GM21529 (cell line): ENCODE data around the gene GALNT9.
"Not testable (repeated sequence)": the region's sequence is repeated elsewhere in the genome, so short reads cannot be mapped to it uniquely, and the experiment has no call there.

Source experiments
- ATAC-seq: cut with Tn5 transposase; IDR thresholded peaks from one replicate; pipeline ENCODE4 v1.9.1; 2021; ENCODE audit not compliant: unreplicated experiment

The GALNT9 gene

DNA sequence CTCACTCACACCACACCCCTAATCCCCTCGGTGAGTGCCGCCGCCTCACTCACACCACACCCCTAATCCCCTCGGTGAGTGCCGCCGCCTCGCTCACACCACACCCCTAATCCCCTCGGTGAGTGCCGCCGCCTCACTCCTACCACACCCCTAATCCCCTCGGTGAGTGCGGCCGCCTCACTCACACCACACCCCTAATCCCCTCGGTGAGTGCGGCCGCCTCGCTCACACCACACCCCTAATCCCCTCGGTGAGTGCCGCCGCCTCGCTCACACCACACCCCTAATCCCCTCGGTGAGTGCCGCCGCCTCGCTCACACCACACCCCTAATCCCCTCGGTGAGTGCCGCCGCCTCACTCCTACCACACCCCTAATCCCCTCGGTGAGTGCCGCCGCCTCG is 179.9 kb downstream of the GALNT9 start:
- ATAC-seq, result not testable (repeated sequence)

GRCh38 chr12:132148368-132149045 is 180.9 kb downstream of the GALNT9 start:
- ATAC-seq, result no peak

DNA sequence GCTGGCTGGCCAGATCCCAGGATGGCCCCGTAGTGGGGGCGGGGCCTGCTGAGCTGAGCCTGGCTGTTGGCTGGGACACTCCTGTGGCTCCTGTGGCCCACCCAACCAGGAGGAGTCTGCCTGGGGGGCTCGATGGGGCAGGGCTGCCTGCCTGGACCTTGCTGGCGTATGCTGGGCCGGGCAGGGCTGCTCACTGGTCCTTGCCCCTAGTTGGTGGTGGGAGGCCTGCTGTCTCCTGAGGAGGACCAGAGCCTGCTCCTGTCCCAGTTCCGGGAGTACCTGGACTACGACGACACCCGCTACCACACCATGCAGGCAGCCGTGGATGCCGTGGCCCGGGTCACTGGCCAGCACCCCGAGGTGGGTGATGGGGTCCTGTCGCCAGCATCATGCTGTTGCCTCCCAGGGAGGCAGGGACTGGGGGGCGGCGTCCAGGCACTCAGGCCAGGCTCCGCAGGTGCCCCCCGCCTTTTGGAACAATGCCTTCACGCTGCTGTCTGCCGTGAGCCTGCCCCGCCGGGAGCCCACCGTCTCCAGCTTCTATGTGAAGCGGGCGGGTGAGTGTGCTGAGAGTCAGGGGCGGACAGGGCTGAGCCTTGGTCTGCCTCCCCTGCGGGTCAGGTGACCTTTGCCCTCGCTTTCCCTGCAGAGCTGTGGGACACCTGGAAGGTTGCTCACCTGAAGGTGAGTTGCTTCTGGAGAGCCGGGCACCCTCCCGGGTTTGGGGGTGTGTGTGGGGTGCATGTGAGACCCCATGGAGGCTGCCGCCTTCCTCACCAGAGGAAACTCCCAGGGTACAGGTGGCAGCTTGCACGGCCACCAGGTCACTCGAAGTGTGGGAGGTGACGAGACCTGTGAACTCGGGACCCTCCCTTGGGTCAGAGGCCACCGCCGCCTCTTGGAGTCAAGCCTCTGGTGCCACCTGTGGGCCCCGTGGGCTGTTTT is 181.7 kb downstream of the GALNT9 start:
- ATAC-seq, result no peak

DNA sequence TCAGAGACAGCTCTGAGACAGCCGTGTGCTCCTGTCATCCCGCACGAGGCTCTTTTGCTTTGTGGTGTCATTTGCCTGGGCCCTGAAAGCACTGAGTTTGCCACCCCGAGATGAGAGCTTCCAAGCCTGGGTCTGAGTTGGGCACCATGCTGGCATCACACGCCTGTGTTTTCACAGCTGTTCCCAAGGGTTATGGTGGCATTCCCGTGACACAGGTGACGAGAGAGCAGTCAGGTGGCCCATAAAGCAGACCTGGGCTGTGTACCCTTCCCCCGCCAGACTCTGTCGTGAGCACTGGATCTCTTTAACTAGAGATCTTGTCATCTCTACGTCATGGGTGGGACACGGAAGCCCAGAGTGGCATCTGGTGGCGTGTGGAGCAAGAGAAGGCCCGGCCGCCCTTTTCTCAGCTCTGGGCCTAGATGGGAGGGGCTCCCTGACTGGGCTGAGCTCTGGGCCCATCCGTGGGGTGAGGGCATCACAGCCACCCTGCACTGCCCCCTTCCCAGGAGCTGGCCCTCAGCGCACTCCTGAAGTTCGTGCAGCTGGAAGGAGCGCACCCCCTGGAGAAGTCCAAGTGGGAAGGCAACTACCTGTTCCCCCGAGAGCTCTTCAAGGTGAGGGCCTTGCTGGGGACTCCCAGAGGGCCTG is 182.5 kb downstream of the GALNT9 start:
- ATAC-seq, result no peak
